Loucy (cell line): ENCODE measurements around the gene CACTIN.
A peak's percentile ranks its signal among the peaks of the same experiment; 100 is the strongest.

Experiments used
- H2AFZ ChIP-seq: fragments of 200-600 bp; sonication (generic); 2 replicates; pipeline ENCODE4 v1.6.0; 2016; ENCODE audit warnings: antibody characterized with exemption, mild to moderate bottlenecking, low read length, moderate library complexity
- H3F3A ChIP-seq: fragments of 200-600 bp; 2 replicates; pipeline ENCODE4 v1.6.0; 2016; ENCODE audit warnings: antibody characterized with exemption, low read depth, mild to moderate bottlenecking
- H3K27me3 ChIP-seq: fragments of 200-600 bp; sonication (generic); 2 replicates; pipeline ENCODE4 v1.6.1; 2014; ENCODE audit warnings: low read length, mild to moderate bottlenecking; ENCODE audit not compliant: insufficient read depth, poor library complexity, severe bottlenecking
- H3K36me3 ChIP-seq: fragments of 200-600 bp; sonication (generic); 2 replicates; pipeline ENCODE4 v1.6.1; 2016; ENCODE audit warnings: low read length; ENCODE audit not compliant: insufficient read depth
- H3K4me1 ChIP-seq: fragments of 200-600 bp; sonication (generic); 2 replicates; pipeline ENCODE4 v1.5.1; 2014; ENCODE audit warnings: low read length, mild to moderate bottlenecking; ENCODE audit not compliant: insufficient read depth, poor library complexity, severe bottlenecking
- H3K4me2 ChIP-seq: fragments of 200-600 bp; sonication (generic); 2 replicates; pipeline ENCODE4 v1.6.0; 2014; ENCODE audit warnings: antibody characterized with exemption, low read length, low read depth, mild to moderate bottlenecking; ENCODE audit not compliant: poor library complexity, severe bottlenecking
- H3K4me3 ChIP-seq: fragments of 200-600 bp; sonication (generic); 2 replicates; pipeline ENCODE4 v1.5.1; 2014; ENCODE audit warnings: low read length, mild to moderate bottlenecking, mixed read lengths; ENCODE audit not compliant: poor library complexity, severe bottlenecking
- H3K79me2 ChIP-seq: fragments of 200-600 bp; sonication (generic); 2 replicates; pipeline ENCODE4 v1.6.1; 2014; ENCODE audit warnings: low read length; ENCODE audit not compliant: insufficient read depth
- H3K9ac ChIP-seq: fragments of 200-600 bp; sonication (generic); 2 replicates; pipeline ENCODE4 v1.6.0; 2014; ENCODE audit warnings: mild to moderate bottlenecking, low read depth, low read length, moderate library complexity; ENCODE audit not compliant: poor library complexity, severe bottlenecking
- H3K9me2 ChIP-seq: fragments of 200-600 bp; sonication (generic); replicated peaks from 2 replicates; pipeline ENCODE4 v1.6.1; 2016; ENCODE audit warnings: low read depth, low read length, mixed read lengths
- H3K9me3 ChIP-seq: fragments of 200-600 bp; sonication (generic); 2 replicates; pipeline ENCODE4 v1.6.1; 2014; ENCODE audit warnings: mild to moderate bottlenecking, antibody characterized with exemption, low read length, low read depth; ENCODE audit not compliant: insufficient read depth
- H4K20me1 ChIP-seq: fragments of 200-600 bp; sonication (generic); 2 replicates; pipeline ENCODE4 v1.6.0; 2014; ENCODE audit warnings: antibody characterized with exemption, low read length, mild to moderate bottlenecking; ENCODE audit not compliant: insufficient read depth, poor library complexity, severe bottlenecking
- CTCF ChIP-seq: fragments of 200-600 bp; sonication (generic); conservative IDR thresholded peaks from 2 replicates; pipeline ENCODE4 v1.5.1; 2014; ENCODE audit warnings: mild to moderate bottlenecking, antibody characterized with exemption, low read length
- EZH2phosphoT487 ChIP-seq: fragments of 200-600 bp; IDR thresholded peaks from 2 replicates; pipeline ENCODE4 v1.6.1; 2018; ENCODE audit warnings: antibody characterized with exemption, mild to moderate bottlenecking, moderate library complexity, borderline replicate concordance

Gene CACTIN

GRCh38 chr19:3599776-3600187 lies 26.8 kb downstream of the CACTIN start:
- Histone ChIP-seq H3F3A (no peaks in the 10 kb centered on the region), H3K79me2 (no peaks in the 10 kb centered on the region), H3K36me3 (no peaks in the 10 kb centered on the region), H3K4me2 (no peak overlapping the region), H2AFZ (no peak overlapping the region), H3K9ac (no peak overlapping the region), H3K9me2 (no peaks in the 10 kb centered on the region), H3K9me3 (no peaks in the 10 kb centered on the region), H3K27me3 (no peaks in the 10 kb centered on the region), H4K20me1 (no peaks in the 10 kb centered on the region), H3K4me3 (no peak overlapping the region), H3K4me1 (no peaks in the 10 kb centered on the region)
- peak; percentile 25; the same call in 1 of the 2 replicates for TF ChIP-seq CTCF
- TF ChIP-seq EZH2phosphoT487: no peak

GRCh38 chr19:3595521-3596061 lies 31.0 kb downstream of the CACTIN start:
- TF ChIP-seq CTCF (no peak), EZH2phosphoT487 (no peak)
- Histone ChIP-seq H3K79me2 (no peaks in the 10 kb centered on the region), H4K20me1 (no peaks in the 10 kb centered on the region), H3K4me2 (no peak overlapping the region), H3K36me3 (no peaks in the 10 kb centered on the region), H3F3A (no peaks in the 10 kb centered on the region), H3K4me1 (no peaks in the 10 kb centered on the region), H3K9me2 (no peaks in the 10 kb centered on the region), H3K27me3 (no peaks in the 10 kb centered on the region), H3K9ac (no peak overlapping the region), H3K9me3 (peaks cover 6% of the 10 kb centered on the region; the same call in 1 of the 2 replicates), H3K4me3 (no peak overlapping the region), H2AFZ (no peak overlapping the region)

- H3K4me2 ChIP-seq: no peak overlapping the region
- TF ChIP-seq EZH2phosphoT487: no peak
- TF ChIP-seq CTCF: no peak
- H3K27me3 ChIP-seq: no peaks in the 10 kb centered on the region
- H2AFZ ChIP-seq: no peak overlapping the region
- no peaks in the 10 kb centered on the region for H3K9me2 ChIP-seq
- H3F3A ChIP-seq: no peaks in the 10 kb centered on the region
- no peaks in the 10 kb centered on the region for H3K79me2 ChIP-seq
- H3K36me3 ChIP-seq: no peaks in the 10 kb centered on the region
- no peak overlapping the region for H3K4me3 ChIP-seq
- H3K4me1 ChIP-seq: no peaks in the 10 kb centered on the region
- H4K20me1 ChIP-seq: no peaks in the 10 kb centered on the region
- H3K9me3 ChIP-seq: peaks cover 6% of the 10 kb centered on the region; the same call in 1 of the 2 replicates
- H3K9ac ChIP-seq: no peak overlapping the region
These were observed 33.4 kb downstream of the CACTIN start for GRCh38 chr19:3593156-3593555.
